Prostate gland (tissue), 2 donors: ENCODE results near the gene ADPRH.

ENCODE experiments used
- POLR2A ChIP-seq: fragments of 450-650 bp; IDR thresholded peaks from one replicate; pipeline ENCODE4 v1.6.1; 2016; ENCODE audit warnings: antibody characterized with exemption, mild to moderate bottlenecking
- POLR2AphosphoS5 ChIP-seq: sonication (generic); formaldehyde crosslinking; IDR thresholded peaks from one replicate; pipeline ENCODE4 v1.6.1; 2017; ENCODE audit warnings: antibody characterized with exemption
- TF ChIP-seq, protein P1 (sequence below), 4 experiments: fragments of 200-600 bp in 2 of 4; fragments of 450-650 bp in 2 of 4; sonication (generic) in 2 of 4; IDR thresholded peaks; 1 replicate in 3 of 4; 2 replicates in 1 of 4; pipeline ENCODE4 v1.5.1; 2016 to 2019; ENCODE audit warnings: antibody characterized with exemption in 4 of 4, mild to moderate bottlenecking in 2 of 4, moderate library complexity in 2 of 4

- TF ChIP-seq, protein P1, sequence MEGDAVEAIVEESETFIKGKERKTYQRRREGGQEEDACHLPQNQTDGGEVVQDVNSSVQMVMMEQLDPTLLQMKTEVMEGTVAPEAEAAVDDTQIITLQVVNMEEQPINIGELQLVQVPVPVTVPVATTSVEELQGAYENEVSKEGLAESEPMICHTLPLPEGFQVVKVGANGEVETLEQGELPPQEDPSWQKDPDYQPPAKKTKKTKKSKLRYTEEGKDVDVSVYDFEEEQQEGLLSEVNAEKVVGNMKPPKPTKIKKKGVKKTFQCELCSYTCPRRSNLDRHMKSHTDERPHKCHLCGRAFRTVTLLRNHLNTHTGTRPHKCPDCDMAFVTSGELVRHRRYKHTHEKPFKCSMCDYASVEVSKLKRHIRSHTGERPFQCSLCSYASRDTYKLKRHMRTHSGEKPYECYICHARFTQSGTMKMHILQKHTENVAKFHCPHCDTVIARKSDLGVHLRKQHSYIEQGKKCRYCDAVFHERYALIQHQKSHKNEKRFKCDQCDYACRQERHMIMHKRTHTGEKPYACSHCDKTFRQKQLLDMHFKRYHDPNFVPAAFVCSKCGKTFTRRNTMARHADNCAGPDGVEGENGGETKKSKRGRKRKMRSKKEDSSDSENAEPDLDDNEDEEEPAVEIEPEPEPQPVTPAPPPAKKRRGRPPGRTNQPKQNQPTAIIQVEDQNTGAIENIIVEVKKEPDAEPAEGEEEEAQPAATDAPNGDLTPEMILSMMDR (IDR thresholded peaks at IDR 0.05): no peak
- TF ChIP-seq POLR2AphosphoS5 (no peak), POLR2A (no peak)
Measured at GRCh38 chr3:119589102-119589773, 9.9 kb downstream of the ADPRH start.
